Activated T-cell treated with anti-CD3 and anti-CD28 coated beads for 1 hour (primary cell): ENCODE data around the gene ETV4.
A peak's percentile ranks its signal among the peaks of the same experiment; 100 is the strongest.

Source experiments
- DNase-seq: peaks from one replicate; pipeline ENCODE4 v3.0.0-alpha.2; 2020; ENCODE audit warnings: low read depth

The ETV4 gene

DNA sequence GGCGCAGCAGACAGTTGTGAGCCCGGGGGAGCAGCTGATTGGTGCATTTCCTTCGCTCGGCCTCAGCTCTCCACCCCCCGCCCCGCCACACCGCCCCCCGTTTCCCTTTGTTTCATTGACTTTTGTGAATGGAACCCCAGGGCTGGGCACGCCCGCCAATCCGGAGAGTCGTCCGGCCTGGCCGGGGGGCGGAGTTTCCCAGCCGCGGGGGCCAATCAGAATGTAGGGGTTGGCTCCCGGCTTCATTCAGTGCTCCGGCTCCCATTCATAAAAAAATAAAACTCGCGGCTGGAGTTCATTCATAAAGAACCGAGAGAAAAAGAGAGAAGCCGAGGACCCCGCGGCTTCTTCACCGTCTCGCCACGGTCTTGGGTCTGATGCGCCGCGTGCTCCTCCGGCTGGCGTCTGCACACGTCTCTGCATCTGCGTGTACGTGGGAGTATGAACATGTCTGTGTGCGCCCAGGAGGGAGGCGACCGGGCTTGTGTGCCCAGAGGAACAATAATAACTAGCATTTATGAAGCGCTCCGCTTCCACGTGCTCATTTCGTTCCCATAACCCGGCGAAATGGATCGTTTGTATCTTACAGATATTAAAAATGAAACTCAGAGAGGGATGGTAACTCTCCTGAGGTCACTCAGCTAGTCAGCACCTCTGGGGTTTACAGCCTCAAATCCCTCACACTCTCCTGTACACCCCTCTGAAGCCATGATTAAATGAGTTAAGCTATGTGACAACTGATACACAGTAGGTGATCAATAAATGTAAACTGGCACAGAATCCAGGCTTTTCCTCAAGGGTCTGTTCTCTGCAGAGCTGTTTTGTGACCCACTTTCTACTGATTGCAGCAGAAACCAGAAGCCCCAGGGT lies at the start of gene ETV4:
ETV4 (minus strand) TSS at position 22 of the 870 bp plus-strand sequence. CDS start 723 bp downstream, outside the sequence.
- DNase-seq, result peak; percentile 78

DNA sequence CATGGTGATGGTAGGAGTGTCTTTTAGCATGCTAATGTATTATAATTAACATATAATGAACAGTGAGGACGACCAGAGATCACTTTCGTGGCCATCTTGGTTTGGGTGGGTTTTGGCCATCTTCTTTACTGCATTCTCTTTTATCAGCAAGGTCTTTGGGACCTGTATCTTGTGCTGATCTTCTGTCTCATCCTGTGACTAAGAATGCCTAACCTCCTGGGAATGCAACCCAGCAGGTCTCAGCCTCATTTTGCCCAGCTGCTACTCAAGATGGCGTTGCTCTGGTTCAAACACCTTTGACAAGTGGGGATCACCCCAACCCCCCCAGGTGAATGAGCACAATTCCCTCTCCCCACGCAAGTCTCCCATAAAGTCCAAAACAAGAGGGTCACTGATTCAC lies 49.3 kb upstream of the ETV4 start:
- DNase-seq, result no peak

DNA sequence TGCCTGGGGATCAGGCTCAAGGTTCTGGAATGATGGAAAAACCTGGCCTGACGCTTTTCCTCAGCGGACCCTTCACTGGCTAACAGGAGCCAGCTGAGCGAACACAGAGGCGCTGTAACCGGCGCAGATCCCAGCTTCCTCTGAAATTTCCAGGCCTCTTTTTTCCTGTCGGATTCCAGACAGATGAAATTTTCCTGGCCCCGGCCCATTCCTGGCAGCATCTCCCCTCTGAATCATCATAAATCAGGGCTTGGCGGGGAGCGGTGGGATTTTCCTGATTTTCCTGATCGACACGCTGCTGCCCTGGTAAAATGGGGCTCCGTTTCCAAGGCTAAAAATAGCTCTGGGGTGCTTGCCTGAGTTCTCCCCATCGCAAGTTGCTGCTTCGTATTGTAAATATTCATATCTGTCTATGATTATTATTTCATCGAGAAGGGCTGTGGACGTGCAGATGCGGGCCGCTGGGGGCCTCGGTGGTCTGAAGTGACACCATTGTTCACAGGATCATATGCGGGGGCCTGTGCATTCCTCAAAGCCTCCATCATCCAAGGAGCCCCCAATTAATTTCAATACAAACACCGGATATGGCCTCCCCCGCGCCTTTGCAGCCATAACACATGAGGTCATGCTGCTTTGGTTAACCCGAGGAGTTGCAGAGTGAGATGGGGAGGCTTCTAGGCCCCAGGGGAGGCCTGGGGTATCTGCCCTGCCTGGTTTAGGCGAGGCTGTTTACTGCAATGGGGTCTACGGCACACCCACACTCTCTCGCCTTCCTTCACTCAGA lies 45.8 kb upstream of the ETV4 start:
- no peak for DNase-seq

DNA sequence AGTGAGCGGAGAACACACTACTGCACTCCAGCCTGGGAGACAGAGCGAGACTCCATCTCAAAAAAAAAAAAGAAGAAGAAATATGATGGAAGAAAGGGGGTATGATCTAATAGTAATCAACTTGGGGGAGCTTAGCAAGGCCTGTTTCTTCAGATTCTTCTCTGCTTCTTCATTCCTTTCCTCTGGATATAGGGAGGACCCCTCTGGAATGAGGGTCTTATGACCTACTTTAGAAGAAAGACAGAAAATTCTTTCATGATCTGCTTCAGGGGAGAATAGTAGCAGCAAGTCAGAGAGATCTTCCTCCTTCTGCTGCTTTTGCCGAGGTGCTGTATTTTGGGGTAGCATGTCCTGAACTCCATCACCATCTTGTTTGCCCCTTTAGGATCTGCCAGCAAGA lies 44.9 kb upstream of the ETV4 start:
- no peak for DNase-seq

DNA sequence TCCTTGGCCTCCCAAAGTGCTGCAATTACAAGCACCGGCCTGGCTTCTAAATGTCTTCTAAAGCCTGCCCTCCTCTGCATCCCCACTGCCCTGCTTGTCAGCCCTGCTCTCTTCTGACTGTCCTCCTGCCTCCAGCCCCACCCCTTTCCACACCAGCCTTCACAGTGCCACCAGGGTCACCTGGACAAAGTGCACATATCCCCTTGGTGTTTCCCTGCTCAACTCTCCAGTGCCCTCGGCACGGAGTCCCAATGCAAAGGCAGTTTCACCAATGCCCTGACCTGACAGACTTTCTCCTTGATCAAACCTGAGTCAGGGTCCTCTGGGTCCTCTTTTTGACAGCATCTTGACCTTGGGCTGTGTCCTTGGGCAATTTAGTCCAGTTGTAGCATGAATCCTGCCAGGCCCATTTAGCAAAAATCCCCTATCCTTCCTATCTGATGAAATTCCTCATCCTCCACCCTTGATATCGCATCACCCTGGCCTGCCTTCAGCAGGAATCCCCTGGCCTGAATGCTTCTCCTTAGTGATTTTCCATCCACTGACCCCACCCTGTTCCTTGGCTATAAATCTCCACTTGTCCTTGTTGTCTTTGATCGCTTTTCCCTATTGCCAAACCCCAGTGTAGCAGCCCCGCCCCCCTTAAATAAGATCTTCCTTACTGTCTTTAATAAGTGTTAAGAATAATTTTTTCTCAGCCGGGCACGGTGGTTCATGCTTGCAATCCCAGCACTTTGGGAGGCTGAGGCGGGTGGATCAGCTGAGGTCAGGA lies 42.7 kb upstream of the ETV4 start:
- DNase-seq, result no peak

DNA sequence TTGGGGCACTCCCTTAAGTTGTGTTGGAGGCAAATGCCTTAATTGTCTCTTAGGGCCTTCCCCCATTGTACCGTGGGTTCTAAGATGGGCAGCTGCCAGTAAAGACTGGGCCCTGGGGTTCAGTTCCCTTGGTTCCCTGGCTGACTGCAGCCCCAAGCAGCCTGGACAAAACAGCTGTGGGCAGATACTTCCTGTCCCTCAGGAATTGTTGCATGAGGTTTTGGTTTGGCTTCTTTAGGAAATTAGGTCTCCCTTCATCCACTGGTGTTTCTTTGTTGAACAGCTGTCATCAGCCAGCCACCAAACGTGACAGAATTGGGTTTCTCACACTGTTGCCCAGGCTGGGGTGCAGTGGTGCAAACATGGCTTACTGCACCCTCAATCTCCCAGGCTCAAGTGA lies 42.0 kb upstream of the ETV4 start:
- no peak for DNase-seq

DNA sequence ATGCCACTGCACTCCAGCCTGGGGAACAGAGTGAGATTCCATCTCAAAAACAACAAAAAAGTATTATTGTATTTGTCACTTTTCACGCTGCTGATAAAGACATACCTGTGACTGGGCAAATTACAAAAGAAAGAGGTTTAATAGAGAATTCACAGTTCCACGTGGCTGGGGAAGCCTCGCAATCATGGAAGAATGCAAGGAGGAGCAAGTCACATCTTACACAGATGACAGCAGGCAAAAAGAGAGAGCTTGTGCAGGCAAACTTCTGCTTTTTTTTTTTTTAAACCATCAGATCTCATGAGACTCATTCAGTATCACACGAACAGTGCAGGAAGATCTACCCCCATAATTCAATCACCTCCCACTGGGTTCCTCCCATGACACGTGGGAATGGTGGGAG lies 41.5 kb upstream of the ETV4 start:
- no peak for DNase-seq

DNA sequence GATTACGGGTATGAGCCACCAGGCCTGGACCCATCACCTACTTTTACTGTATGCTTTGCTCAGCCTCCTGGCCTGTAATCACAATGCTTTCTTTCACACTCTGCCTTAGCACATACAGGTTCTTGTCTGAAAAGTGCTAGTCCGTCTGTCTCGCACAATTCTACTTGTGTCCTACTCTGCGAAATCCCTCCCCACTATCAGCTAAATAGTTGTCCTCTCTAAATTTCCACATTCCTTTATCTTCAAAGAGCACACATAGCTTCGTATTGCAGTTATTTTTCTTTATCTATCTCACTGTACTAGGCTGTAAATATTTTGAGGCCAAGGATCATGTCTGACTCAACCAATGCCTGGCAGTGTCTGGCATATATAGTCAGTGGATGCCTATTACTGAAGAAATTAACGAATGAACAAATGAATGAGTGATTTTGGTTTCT lies 38.5 kb upstream of the ETV4 start:
- DNase-seq, result no peak

DNA sequence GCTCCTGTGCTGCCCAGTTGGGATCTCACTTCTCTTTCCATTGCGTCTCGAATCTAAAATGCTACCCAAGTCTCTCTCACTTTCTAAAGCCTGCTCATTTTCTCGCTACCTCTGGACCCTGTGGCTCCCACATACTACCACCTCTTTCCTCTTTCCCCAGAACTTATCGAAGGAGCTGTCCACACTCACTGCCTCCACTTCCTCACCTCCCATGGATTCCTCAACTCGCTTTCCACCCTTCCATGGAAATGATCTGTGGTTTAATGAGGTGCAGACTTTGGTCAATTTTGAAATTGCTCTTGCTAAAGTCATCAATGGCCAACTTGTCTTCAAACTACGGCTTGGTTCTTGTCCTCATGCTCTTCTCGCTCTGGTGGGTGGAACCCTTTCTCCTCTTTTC lies 37.2 kb upstream of the ETV4 start:
- no peak for DNase-seq

DNA sequence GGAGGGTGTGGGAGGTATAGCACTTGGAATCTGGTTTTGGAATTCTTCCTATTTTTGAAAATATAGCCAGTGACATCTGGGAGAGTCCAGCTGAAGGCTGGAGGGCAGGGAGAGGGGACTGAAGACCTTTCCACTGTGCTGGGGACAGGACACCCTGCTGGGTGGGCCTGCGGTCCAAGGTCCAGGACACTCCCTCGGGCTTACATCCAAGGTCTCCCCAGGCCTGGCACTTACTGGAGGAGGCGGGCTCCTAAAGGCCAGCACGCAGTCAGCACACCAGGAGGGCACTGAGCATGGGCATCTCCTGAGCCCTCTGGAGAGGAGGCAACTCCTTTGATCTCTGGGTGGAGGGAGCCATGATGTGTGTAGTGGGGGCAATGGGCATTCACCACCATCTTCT lies 35.5 kb upstream of the ETV4 start:
- no peak for DNase-seq

DNA sequence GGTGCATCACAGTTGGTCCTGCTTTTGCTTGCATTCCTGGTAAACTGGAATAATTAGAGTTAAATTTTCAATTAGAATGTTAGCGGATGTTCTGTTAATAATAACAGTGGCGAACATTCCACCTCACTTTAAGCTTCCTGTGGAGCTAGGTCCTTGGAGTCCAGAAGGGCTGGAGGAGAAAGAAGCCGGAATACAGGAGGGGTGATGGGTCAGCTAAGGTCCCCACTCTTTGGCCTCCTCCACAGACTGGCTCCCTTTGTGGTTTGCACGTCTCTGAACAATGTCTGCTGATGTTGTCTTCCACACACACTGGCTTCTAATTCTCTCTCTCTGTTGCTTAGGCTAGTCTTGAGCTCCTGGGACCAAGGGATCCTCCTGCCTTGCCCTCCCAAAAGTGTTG lies 35.0 kb upstream of the ETV4 start:
- no peak for DNase-seq

DNA sequence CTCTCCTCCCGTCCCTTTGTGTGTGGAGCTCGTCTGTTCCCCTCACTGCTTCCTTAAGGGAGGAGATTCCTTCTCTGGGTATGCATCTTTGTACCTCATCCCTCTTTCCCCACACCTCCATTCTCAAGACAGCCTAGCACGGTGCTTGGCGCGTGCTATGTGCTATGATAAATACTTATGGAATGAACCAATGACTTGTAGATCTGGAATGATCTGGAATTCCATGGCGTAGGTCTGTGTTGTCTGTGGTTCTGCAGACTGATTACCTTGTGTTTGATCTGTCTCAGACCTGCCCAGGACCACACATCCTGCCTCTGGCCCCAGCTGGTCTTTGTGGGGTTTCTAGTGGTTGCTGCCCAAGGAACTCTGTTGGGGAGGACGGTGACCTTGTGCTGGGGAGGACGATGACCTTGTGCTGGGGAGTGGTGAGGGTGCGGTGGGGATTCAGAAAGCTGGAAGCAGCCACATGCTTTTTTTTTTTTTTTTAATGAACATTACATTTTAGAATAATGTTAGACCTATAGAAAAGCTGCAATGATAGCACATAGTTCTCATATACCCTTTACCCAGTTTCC lies 33.5 kb upstream of the ETV4 start:
- DNase-seq, result no peak

DNA sequence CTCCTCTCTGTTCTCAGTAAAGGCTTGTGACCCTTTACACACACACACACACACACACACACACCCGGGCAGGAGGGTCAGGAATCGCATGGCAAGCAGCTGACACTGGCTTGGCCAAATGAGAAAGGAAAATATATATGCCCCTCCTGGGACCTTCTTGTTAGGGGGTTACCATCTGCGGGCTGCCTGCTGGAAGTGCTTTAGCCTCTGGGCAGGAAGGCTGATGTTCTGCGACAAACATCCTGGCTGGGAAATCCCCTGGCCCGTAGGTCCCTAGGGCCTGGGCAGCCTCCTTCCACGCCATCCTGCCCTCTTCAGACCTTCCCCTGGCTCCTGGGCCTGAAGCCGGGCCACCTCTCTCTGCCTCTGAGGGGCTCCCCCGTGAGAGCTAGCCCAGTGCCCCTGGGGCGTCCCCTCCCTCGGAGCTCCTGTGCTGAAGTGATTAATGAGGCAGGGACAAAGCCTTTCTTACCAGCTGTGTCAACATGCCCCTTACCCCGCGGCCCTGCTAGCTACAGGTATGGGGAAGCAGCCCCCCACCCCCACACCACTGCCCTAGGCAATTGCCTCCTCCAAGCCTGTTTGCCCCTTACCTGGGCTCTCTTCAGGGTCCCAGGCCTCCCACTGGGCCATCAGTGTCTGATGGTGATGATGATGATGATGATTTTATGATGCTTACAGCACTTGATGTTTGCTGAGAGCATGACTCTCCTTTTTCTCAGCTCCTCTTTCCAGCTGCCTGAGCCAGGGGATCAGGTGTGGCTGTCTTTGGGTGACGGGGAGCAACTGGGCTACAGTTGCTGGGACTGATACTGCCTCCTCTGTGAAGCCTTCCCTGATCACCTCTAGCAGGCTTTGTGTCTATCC lies 32.8 kb upstream of the ETV4 start:
- DNase-seq, result peak; percentile 4

DNA sequence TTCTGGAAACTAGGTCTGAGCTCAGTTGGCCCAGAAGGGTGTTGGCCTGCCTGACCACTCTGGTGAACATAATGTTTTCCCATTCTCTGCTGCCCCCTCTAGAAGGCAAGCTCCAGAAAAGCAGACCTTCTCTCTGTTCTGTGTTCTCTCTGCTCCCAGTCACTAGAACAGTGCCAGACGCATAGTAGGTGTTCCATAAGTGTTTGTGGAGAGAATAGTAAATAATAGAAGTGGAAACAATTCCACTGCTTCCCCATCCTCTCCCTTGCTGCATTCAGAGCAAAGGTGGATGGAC lies 32.2 kb upstream of the ETV4 start:
- DNase-seq, result no peak

DNA sequence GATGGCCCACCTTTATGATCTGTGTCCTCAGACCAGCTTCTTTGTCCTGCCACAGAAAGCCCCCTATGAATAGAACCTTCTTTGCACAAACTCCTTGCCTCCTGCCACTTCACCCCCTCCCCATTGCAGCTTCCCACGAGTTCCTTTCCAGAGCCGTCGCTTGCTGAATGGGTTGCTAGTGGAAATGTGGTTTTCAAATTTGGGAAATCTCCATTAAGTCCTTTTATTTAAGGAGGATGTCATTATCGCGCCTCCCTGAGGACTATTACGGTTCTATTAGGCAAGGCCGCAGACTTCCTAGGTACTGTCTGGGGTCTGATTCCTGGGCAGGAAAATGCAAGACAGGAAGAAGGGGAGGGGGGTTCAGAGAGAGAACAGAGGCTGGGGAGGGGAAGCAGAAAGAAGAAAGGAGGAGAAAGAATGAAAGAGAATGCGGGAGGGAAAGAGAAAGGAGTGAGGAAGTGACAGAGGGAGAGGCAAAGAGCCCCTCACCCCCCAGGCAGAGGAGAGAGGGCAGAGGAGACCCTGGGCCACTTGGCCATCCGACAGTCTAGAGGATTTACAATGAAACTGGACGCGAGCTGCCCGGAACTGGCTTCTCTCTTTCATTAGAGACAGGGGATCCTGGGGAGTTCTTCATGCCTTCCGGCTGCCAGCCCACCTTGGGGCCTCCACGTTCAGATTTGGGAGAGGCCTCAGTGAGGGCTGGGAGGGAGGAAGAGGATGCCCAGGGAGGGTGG lies 31.7 kb upstream of the ETV4 start:
- DNase-seq, result no peak

DNA sequence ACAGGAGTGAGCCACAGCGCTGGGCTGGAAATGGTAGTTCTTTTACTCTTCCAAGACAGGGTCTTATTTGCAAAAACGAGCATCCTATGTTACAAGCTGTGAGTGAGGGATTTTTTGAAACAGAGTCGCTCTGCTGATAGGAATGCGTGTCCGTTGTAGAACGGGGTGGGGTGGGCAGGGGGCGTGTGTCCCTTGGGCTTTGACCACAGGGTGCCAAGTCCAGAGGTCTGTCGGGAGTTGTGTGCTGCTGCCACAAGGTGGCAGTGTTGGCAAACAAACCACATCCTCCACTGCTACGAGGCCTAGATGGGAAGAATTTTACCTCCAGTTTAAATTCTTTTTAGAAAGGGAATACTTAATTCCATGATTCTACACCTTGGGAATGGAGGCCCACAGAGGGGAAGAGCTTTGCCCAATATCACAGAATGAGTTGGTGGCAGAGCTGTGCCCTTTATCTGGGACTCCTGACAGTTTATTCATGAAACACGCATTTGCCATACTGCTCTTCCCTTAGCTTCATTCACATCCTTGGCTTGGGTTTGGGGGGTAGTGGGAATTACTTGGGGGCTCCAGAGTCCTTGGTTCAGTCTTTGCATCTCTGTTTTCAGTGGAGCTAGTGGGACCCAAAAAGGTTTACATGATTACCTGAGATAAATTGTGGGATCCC lies 30.6 kb upstream of the ETV4 start:
- peak; percentile 55 for DNase-seq

DNA sequence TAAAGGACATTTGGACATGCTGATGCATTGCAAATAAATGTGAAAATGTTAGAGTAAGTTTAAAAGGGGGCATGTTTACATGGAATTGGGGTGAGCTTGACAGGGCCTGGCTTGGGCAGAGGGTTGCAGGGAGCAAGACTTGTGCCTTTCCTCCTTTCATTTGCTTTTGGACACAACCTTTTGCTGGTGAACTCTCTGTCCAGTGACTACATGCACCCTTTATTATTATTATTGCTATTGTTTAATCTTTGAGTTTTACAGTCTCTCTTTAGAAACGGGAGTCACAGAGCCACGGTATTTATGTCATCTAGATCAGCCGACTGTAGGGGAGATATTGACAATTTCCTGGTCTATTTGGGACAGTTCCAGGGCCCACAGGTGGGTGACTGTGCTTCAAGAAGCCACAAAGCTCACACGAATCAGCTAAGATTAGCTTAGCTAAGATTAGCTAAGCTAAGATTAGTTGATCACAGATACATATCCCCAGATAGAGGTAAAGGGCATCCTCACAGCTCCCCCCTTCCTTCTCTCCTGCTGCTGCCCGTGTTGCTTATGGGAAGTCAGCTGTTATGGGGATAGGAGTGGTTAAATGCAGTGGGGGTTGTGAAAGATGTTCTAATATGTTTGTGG lies 28.9 kb upstream of the ETV4 start:
- DNase-seq, result no peak

DNA sequence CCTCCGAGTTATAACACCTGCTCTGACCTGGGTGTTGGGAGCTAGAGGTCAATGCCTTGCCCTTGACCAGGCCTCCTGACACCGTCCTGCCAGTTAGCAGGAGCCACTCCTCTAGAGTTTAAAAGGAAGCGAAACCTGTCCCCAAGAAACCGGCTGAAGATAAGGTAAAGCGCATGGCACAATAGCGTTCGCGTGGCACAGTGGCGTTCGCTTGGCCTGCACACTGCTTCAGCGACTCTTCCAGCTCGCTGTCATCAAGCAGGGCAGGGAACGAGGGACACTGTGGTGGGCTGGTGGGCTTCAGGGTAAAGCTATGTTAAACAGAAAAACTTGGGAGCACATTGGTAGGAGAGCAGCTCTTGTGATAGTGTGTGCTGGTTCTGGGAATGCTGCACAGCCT lies 28.2 kb upstream of the ETV4 start:
- DNase-seq, result no peak

DNA sequence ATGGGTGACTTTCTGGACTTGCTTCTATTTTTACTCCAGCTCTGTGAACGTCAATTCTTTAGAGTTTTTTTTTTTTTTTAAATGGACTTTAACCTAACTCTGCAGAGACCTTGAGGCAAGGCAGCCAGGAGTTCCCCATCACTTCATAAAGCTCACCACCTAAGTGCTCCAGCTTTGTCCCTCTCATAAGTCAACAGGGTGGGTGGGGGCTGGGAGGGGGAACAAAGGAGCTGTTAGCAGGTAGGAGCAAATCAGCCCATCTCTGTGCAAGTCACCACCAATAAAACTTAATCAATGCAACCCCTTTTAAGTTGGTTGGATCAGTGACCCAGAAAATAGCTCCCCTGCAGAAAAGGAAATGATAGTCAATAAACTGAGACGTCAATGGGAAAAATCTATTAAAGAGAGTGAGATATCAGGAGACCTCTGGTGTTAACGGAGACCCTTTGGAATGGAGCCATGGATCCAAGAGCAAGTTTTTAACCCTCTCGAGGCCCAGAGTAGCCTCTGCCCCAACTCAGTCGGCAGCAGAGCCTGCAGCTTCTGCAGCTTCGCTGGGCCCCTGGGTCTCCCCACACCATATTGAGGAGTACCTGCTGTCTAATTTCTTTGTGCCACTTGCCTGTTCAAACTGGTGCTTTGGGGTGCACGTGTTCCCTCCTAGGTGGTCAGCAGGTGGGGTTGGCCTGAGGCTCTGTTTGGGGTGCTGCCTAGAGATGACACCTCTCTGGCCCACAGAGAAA lies 27.6 kb upstream of the ETV4 start:
- no peak for DNase-seq
